Measurements from ENCODE around the gene ZNF423.

Gene ZNF423

DNA sequence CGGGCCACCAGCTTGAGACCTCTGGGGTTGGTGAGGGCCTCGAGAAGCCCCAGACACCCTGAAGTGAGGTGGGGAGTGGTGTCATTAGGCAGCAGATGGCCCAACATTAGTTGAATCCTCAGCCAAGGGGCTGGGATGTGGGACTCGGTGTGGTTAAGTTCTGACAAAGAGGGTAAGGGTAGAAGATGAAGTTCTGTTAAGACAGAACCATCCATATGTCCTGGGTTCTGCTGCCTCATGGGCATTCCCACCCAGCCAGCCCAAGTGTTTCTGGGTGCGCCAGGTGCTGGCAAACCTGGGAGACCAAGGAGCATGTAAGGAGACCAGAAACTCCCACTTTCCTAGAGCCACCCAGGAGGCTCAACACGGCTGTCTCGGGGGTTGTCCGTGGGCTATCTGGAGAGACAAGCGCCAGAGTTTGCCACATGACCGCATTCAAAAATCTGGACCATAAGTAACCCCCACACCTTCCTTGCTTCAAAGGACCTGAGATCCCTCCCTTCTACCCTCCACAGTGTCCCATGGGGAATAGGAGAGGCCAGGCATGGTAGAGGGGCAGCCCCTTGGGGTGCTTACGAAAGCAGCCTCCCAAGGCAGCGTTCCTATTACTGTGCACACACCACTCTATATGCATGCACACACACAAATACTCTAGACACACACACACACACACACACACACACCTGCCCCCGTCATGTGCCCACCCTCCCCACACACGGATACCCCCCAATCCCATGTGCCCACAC lies 353.6 kb downstream of the ZNF423 start:
- no peak for DNase-seq

DNA sequence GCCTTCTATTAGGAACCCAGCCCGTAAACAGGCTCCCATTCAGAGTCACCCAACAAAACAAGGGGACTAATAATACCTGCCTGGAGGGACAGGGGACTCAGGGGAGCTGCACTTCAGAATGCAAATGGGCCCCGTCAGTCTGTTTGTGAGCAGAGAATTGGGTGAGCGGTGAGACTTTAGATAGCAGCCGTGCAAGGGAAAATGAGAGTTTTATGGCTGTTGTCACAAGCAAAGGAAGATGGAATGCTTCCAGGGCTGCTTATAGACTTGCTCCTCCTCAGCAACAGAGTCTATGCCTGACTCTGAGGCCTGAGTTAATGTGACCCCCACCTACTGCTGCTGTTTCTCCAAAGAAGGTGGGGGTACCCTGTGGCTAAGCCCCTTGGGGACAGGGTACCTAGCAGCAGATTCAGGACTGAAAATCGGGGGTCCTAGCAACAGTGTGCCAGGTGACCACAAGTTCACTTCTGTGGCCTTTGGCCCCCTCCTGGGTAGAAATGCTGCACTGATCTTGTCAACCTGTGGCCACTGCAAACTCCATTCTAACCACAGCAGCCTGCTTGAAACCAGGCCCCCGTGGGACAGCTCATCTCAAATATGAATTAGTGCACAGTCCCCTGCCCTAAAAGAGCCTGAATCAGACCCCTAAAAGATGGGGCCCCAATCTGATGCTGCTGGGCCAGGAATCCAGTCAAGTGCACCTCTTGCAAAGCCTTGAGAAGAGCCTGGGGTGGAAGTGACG lies 355.9 kb downstream of the ZNF423 start:
- DNase-seq, result no peak

DNA sequence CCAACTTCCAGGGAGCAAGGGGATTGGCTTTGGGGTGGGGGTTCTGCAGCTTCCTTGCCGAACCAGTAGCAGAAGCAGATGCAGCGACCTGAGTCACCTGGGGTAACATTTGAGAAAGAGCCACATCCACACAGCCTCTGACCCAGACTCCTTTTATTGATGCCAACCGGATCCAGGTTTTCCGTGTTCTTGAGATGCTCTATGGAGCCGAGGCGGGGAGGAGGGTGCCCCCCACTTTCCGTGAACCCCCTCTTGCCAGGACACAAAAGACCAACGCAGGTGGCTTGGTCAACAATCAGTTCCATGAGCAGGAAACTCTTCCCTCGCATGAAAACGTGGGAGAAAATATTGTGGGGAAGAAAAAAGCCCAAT lies 356.5 kb downstream of the ZNF423 start:
- DNase-seq, result no peak

DNA sequence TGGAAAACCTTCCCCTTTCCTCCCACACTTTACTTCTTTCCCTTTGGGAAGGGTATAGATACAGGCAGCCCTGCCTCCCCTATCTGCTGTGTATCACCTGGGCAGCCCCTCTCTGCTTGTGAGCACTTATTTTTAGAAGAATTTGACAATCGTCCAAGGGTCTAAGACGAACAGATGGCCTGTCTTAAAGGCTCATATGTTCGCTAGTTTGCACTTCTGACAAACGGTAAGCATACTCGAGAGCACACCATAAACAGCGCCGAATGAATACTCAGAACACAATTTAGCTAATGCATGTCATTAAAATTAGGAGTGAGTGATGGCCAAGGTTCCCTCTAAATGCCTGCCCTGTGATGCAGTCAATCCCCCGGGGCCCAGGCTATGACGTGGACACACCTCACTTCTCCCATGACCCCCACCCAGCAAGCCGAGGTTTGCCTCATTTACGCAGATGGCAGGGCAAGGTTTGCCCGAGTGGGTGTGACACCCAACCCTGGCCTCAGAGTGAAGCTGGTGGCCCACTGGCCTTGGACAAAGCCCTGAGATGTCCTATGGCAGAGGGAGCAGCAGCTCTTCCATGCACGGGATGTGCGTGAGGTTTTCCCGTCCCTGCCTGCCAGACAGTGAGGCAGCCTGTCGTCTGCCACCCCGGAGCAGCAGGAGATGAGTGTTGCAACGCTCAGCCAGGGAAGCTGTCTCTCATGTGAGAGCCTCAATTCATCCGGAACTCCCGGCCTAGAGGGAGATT lies 357.1 kb downstream of the ZNF423 start:
- peak; percentile 47 for DNase-seq

DNA sequence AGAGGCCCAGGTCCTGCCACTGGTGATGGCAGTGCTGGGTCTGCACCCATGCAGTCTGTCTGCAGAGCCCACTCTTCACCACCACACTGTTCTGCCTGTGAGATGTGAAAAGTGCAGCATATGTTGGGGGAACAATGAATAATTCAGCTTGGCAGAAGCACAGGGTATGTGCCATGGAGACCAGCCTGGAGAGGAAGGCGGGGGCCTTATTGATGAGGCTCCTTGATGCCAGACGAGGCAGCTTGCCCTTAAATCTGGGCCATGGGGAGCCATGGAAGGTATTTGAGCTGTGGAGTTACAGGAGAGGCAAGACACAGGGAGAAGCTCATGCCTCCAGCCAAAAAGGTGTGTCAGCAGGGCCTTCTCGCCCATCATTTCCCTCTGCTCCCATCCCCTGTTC lies 357.6 kb downstream of the ZNF423 start:
- DNase-seq, result no peak

DNA sequence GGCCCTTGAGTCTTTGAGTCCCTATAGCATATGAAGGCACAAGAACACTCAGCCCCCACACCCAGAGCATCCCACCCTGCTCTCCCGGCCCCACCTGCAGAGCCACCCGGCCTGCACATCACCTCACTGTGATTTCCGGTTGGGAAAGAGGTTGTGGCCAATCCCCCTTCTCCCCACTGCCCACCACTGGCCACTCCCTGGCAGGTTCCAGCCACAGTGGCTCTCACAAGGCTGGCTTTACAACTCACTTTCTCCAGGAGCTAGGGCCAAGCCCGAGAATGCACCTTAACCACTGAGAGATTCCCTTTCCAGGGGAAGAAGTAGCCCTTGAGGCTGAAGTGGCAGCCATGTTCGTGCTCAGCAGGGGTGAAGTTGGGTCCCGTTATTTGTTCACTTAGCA lies 358.4 kb downstream of the ZNF423 start:
- DNase-seq, result no peak

DNA sequence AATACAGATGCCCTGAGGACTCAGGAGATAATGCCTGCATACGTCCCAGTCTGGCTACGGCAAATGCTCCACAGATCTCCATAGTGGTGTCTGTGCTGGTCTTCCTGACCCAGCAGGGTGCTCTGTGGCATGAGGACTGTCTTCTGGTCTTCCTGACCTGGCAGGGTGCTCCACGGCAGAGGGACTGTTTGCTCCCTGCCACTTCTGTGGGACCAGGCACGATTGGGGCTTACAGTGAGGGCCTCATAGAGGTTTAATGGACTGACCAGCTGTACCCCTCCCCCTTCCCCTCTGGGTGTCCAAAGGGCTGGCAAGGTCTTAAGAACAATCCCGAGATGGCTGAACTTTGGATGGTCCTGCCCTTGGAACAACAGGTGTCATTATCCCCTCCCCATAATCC lies 359.3 kb downstream of the ZNF423 start:
- no peak for DNase-seq

DNA sequence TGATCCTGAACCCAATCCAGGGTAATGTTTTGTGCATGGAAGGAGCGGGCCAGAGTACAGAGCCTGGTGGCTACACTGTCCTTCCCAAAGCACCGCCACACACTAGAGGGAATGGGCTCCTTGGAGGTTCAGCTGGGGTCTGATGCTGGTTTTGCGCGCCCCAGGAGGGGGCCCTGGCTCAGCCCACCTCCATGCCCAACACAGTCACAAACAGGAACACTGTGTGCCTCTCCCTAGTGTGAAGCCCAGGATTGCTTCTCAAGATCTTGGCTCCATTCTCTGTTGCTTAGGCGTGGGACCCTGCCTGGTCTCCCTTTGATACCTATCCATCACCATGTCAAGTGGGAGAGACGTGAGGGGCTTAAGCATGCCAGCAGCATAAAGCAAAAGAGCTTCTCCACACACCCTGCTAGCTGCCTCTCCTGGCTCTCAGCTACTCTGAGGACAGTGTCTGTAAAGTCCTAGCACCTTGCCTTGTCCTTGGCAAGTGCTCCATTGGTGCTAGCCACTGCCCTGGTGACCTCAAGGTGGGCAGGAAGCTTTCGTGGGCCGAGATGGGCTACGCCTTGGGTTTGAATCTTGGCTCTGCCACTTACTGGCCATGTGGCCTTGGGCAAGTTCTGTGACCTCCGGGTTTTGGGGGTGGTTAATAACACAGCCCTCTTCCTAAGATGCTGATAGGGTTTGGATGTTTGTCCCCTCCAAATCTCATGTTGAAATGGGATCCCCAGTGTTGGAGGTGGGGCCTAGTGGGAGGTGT lies 360.1 kb downstream of the ZNF423 start:
- no peak for DNase-seq

DNA sequence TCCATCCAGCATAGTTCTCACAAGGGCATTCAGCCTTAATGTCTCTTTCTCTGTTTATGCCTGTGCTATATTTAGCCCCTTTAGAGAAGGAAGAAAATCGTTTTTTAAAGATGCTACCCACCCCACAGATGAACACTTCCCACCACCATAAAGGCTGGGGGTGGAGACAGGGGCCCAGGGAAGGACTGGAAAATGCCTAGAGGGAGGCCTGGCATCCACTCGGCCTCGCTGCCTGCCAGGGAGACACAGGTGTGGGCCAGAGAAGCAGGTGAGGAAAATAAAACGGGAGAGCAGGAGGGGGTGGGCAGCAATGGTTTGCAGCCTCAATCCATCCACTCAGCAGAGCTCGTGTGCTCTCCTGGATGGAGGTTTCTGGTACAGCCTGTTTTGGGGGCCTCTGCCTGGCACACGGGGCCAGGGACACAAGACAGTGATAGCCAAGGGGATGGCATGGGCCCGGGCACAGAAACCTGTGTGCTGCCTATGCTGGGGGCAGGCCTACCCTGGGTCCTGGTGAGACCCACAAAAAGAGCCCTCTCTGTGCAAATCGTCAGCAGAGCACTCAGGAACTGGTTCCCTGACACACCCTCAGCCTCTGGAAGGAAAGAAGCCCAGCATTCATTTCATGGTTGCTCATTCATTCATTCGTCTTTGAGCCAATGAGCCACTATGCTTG lies 360.9 kb downstream of the ZNF423 start:
- DNase-seq, result no peak

DNA sequence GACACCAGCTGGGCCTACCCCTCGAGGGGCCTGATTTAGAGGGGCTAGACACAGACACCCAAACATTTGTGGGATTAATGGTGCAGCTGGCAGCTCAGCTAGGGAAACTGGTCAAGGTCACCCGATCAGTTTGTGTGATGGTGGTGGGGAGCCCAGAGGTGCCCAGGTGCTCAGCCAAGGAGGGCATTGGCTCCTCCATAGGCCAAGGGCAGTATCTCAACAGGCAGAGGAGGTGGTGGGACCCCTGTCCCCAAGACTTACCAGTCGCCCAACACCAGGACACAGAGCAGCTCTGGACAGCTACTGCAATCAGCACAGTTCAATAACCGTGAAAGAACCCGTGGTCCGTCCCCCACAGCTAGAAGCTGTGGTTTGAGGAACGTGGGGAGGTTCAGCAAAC lies 361.4 kb downstream of the ZNF423 start:
- DNase-seq, result no peak

DNA sequence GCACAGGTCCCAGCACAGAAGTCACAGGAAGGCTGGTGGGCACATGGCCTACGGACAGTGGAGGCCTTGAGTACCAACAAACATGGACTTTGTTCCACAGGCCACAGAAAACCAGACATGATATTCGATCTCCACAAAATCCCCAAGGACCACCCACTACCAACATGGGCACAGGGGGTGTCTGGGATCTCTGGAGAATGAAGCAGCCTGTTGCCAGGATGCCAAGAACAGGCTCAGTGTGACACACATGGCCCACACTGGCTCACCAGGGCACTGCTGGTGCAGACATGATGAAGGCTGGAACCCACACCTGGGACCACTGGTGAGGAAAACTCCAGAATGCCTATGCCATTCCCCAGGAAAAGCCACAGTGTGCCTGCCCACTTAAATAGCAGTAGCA lies 362.1 kb downstream of the ZNF423 start:
- no peak for DNase-seq

DNA sequence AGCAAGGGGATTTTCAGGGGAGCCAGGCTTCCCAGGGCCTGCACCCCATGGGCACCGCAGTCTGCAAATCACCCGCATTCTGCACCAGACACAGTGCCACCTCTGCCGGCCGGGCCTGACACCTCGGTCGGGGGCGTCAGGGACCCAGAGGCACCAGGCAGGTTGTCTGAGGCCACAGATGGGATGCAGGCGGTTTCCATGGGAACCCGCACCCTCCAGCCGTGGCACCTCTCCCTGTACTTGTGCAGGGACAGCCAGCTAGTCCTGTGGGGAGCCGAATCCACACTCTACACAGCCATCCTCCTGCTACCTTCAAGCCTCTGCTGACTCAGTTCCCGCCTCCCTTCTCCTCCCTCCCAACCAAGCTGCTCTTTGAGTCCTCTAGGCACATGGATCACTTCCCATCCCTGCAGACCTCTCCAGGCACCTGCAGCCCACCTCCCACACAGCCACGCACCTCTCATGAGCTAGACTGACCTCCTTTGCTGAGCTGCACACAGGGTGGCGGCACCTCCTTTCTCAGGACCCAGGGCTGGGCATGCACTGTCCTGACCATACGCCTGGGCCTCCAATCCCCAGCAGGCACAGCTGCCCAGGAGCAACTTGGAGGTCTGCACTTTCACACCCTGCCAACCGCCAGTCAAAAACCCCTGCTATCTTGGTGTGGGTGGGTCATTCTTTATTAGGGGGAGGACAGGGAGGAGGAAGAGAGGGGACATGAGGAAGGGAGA lies 362.9 kb downstream of the ZNF423 start:
- no peak for DNase-seq

DNA sequence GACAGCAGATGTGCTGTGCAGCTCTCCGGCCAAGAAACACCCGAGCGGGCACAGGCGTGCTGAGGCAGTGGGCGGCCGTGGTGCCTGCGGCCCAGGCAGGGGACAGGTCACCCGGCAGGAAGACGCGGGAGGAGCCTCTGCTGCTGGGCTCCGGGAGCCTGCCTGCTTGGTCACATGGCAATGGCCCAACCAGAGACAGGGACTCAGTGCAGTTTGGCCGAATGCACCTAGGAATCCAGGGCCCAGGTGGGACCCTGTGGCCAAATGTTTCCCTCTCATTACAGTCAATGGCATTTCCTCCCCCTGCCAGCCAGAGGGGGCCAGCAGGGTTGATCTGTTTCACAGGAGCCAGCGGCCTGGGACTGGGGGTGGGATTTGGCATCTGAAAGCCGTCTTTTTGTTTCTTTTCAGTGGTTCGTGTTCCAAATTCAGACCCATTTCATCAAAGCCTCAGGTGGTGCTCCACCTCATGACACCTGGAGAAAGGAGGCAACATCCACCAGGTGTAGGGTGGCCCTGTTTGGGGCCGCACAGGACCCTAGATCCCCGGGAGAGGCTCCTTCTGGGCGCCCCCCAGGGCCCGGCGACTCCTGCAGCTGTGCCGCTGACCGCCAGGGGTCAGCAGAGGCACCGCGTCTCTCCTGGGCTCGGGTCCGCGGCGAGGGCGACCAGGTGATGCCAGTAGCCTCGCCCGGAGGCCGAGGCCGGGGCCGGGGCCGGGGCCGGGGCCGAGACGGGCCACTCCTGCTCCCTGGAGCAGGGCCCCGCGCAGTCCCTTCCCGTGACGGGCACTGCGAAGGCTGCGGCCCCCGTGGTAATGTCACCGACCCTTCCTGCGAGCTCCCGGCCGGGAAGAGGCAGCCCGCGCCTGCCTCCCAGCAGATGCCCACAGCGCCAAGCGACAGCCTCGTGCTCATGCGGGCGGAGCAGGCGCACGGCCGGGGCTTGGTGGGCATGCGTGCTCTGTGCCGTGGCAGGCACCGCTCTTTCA lies 363.8 kb downstream of the ZNF423 start:
- DNase-seq, result peak; percentile 15

DNA sequence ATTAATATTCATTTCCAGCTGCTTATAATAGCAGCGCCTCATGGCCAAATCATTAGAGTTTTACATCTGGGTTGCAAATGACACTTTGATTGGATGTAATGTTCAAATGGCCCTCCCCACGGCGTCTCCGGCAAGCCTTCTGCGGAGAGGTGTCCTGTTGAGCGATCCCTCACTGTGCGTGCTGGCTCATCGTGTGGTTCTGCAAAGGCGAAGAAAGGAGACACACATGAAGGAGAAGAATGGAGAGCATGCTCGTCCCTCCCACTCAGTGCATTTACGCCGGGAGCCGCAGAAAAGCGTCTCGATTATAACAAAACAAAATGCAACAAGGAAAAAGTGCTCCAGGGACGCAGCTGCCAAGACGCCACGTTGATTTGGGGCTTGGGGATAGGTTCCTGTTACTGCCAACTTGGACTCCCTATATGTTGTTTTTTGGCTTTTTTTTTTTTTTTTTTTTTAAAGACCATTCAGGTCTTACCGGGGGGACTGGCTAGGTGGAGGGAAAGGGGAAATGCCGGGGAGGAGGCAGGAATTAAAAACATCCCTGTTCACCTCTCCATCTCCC lies 364.7 kb downstream of the ZNF423 start:
- DNase-seq, result no peak

DNA sequence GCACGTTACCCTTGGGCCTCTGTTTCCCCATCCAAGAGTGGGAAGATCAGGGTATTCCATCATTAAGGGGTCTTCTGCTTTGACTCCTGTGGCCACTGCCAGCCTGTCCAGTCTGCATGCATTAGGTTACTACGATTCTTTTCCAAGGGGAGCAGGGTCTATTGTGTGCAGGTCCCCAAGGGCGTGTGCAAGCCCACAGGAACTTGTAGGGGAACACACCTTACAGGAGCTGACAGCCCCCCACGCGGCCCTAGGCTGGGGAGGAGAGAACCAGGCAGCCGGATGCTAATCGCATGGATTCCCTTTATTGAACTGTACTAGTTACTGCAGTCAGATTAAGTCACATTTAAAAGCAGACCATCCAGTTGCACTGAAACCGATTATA lies 365.6 kb downstream of the ZNF423 start:
- DNase-seq, result no peak

DNA sequence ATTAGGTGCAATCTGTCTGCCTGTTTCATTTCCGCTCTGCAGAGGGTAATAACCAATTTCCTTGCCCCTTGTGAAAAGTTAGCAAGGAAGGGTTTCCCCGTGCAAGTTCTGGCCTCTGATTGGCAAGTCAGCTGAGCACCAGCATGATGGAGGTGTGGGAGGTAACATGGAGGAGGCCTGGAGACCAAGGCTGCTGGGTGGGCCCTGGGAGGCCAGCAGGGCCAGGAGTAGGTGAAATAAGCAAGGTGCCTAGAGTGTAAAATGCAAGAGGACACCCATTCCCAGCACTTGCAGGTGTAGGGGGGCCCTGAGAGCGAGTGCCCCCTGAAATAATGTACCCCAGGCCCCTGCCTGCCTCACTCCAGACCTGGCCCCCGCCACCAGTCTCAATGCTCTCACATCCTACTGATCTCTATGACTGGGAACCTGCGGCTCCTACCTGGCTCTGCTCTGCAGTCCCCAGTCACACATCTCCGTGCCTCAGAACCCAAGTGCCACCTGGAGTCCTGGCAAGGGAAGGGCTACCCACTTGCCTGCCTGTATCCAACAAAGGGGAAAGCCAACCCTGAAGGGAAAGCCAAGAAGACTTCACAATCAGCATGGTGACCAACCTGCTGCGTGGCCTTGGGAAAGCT lies 366.1 kb downstream of the ZNF423 start:
- no peak for DNase-seq

DNA sequence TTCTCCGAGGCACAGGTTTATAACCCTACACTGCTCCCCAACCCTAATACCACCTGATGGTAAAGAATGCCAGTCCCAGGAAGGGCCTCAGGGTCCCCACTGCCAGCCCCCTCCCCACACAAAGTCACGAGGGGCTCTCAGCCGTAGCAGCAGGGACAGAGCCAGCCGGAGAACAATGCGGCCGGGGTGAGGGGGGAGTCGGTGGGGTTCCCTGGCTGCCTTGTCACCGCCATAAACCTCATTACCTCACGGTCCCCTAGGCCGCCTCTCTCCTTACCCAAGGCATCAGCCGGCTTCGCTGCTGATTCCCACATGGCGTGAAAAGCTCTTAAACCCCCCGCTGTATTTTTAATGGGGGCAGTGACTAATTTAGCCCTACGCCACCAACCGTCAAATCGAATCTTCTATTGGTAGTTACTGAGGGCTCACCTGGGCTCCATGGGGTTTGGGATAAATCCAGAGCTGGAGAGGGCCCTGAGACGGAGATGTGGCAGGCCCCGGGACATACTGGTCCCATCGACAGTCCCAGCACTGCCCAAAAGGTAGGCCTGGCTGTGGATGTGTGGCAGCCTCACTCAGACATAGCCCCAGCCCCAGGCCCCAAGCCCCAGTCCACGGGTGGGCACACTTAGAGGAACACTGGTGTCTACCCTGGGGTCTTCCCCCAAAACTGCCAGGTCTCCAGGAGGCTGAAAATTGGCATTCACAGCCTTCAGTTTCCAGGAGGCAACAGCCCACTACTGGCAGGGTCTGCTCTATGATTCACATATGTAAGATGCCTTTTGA lies 367.0 kb downstream of the ZNF423 start:
- DNase-seq, result no peak

DNA sequence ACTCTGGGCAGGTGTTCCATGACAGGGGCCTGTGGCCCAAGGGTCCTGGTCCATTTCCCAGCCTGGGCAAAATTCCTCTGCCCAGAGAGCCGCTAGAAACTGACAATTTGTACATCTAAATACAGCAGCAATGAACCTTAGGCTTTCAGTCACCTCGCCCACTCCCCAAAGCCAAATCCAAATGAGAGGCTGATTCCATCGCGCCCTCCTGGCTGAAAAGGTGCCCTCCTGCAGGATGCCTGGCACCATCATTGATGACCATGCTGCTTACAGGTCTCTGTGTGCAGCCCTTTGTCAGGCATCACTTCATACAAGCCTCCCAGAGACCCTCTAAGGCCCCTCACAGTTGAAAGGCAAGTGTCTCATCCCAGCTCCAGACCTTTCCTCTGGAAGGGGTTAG lies 367.6 kb downstream of the ZNF423 start:
- DNase-seq, result no peak

DNA sequence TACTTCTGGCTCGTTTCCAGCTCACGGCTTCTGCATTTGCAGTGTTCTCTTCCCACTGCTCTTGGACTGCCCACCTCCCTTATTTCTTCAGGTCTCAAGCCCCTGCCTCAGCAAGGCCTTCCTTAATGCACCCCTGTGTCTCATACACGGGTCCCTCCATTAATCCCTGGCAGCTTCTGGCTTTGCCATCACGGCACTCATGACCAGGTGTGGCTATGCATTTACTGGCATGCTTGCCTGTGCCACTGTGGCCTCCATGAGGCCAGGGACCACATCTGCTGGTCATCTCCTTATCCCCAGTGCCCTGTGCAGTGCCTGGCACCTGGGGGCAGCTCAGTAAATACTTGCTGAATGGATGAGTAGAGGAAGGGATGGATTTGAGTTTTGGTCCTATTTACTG lies 368.2 kb downstream of the ZNF423 start:
- DNase-seq, result no peak
